Glutamatergic neuron (in vitro differentiated cells): Measurements from ENCODE around the gene COX6A1. TPM values are rescaled to one million over a fixed set of nuclear protein-coding genes. Genes with fewer than 3 reads are reported as not detected.

Experiments used
- DNase-seq: peaks from one replicate; pipeline ENCODE4 v3.0.0; 2022
- H3K27ac Mint-ChIP-seq: one replicate; pipeline ENCODE4 v1.8.0; 2020; ENCODE audit warnings: mild to moderate bottlenecking, mixed read lengths, inconsistent platforms; ENCODE audit not compliant: unreplicated experiment
- H3K27me3 Mint-ChIP-seq: one replicate; pipeline ENCODE4 v1.8.0; 2020; ENCODE audit warnings: mild to moderate bottlenecking, moderate library complexity, mixed read lengths, inconsistent platforms; ENCODE audit not compliant: unreplicated experiment
- H3K36me3 Mint-ChIP-seq: one replicate; pipeline ENCODE4 v1.8.0; 2020; ENCODE audit warnings: mild to moderate bottlenecking, mixed read lengths, inconsistent platforms; ENCODE audit not compliant: unreplicated experiment
- H3K4me1 Mint-ChIP-seq: one replicate; pipeline ENCODE4 v1.8.0; 2020; ENCODE audit warnings: mild to moderate bottlenecking, low read depth, mixed read lengths, inconsistent platforms; ENCODE audit not compliant: unreplicated experiment
- H3K4me3 Mint-ChIP-seq: one replicate; pipeline ENCODE4 v1.8.0; 2020; ENCODE audit warnings: mild to moderate bottlenecking, mixed read lengths, inconsistent platforms; ENCODE audit not compliant: unreplicated experiment
- H3K9me3 Mint-ChIP-seq: one replicate; pipeline ENCODE4 v1.8.0; 2020; ENCODE audit warnings: mild to moderate bottlenecking, moderate library complexity, mixed read lengths, inconsistent platforms; ENCODE audit not compliant: unreplicated experiment
- CTCF ChIP-seq: fragments of 200-600 bp; sonication (generic); IDR thresholded peaks from one replicate; pipeline ENCODE4 v1.5.0; 2021; ENCODE audit not compliant: partially characterized antibody, unreplicated experiment
- total RNA-seq: library from RNA; stranded (reverse); fragmentation: NEBNext Ultra II Directional; extraction: Animal tissue kit (Norgen Biotek cat#: 25700); gene quantifications from one replicate; pipeline ENCODE4 v1.2.1, GENCODE V29; 2021; ENCODE audit not compliant: unreplicated experiment

Gene COX6A1
- total RNA-seq, 1 donor from 2014 or later: 405 TPM

- no peaks in the 10 kb centered on the region for H3K9me3 Mint-ChIP-seq
- peaks cover 2% of the 10 kb centered on the region for H3K27me3 Mint-ChIP-seq
- peak overlapping the region; percentile 62 for H3K27ac Mint-ChIP-seq
- no peak for DNase-seq
- peaks cover 4% of the 10 kb centered on the region for H3K4me1 Mint-ChIP-seq
- H3K36me3 Mint-ChIP-seq: no peaks in the 10 kb centered on the region
- H3K4me3 Mint-ChIP-seq: no peak overlapping the region
- TF ChIP-seq CTCF: no peak
These were observed 21.3 kb upstream of the COX6A1 start for GRCh38 chr12:120416490-120417216.

- no peak for DNase-seq
- H3K9me3 Mint-ChIP-seq: no peaks in the 10 kb centered on the region
These were observed 19.9 kb upstream of the COX6A1 start for GRCh38 chr12:120417917-120418580.

GRCh38 chr12:120421701-120422100 lies 16.2 kb upstream of the COX6A1 start:
- Mint-ChIP-seq H3K4me3 (no peak overlapping the region), H3K9me3 (no peaks in the 10 kb centered on the region), H3K36me3 (no peaks in the 10 kb centered on the region), H3K27me3 (no peaks in the 10 kb centered on the region), H3K27ac (no peak overlapping the region), H3K4me1 (no peaks in the 10 kb centered on the region)
- no peak for DNase-seq
- TF ChIP-seq CTCF: no peak

More at GRCh38 chr12:120417917-120418580, 19.9 kb upstream of the COX6A1 start:
- no peak for TF ChIP-seq CTCF
- H3K27ac Mint-ChIP-seq: no peak overlapping the region
- peaks cover 2% of the 10 kb centered on the region for H3K27me3 Mint-ChIP-seq
- no peaks in the 10 kb centered on the region for H3K36me3 Mint-ChIP-seq
- H3K4me3 Mint-ChIP-seq: no peak overlapping the region
- peaks cover 4% of the 10 kb centered on the region for H3K4me1 Mint-ChIP-seq

- Mint-ChIP-seq H3K4me3 (no peak overlapping the region), H3K36me3 (no peaks in the 10 kb centered on the region)
- no peak for DNase-seq
These were observed 14.9 kb upstream of the COX6A1 start for GRCh38 chr12:120422892-120423456.

More at GRCh38 chr12:120422892-120423456, 14.9 kb upstream of the COX6A1 start:
- no peak for TF ChIP-seq CTCF
- Mint-ChIP-seq H3K9me3 (no peaks in the 10 kb centered on the region), H3K27me3 (no peaks in the 10 kb centered on the region), H3K4me1 (no peaks in the 10 kb centered on the region), H3K27ac (no peak overlapping the region)
